GM18517 (cell line): ENCODE data around the gene CPEB4.

Experiments
- ATAC-seq: cut with Tn5 transposase; IDR thresholded peaks from one replicate; pipeline ENCODE4 v1.9.1; 2021; ENCODE audit warnings: mild to moderate bottlenecking, moderate library complexity; ENCODE audit not compliant: unreplicated experiment

Gene CPEB4

GRCh38 chr5:173941102-173941501 is 53.0 kb downstream of the CPEB4 start:
- ATAC-seq: no peak

DNA sequence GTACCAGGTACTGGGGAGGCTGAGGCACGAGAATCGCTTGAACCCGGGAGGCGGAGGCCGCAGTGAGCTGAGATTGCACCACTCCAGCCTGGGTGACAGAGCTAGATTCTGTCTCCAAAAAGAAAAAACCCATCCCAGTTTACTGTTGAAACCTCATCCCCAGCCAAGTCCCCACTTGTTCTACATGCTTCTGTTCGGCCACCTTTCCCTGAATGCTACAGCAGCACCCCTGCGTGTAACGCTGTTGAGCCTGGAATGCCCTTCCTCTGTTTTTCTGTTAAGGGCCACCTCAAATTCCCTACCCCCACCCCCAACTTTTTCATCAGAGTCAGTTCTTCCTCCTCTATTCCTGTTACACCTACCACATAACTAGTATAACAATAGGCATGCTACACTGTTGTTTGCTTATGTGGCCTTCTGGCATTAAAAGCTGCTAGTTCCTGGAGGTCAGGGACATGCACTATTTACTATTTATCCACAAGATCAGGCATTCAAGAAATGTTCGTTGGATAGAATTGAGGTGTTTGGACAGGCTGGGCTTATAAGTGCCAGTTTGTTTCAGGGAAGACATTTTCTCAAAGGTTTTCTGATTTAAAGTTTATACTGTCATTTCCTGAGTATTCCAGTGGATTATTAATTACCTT is 53.7 kb downstream of the CPEB4 start:
- ATAC-seq: no peak

DNA sequence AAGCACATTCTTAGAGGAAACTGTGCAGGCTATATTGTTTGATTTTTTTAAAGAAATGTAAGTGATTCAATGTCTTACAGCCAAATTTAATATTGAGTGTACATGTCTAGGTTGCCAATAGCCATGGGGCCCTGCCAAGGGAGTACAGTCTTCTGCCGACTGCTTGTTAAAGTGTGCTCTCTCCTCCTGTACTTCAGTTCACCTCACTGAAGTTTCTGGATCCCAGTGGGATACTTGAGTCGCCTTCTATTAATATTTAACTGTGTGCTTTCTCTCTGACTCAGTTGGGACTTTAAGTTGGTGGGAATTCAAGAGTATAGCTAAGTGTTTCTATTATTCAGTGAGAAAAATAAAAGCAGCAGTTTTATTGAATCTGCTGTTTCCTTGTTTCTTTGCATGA is 56.4 kb downstream of the CPEB4 start:
- no peak for ATAC-seq

DNA sequence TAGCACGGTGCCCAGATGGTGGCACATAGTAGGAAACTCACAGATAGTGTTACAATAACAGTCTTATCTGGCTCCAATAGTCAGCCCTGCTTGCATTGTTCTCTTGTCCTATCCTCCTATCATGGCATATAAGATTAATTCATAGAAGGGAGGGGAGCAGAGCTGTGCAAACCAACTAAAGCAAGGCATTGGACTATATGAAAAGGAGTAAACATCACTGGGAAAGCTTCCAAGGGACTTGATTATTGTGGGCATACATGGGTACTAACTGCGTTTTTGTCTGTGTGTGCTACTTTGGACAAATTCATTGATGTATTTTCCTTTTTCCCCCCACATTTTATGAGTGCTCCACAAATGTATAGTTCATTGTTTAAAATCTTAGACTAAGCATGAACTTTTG is 57.0 kb downstream of the CPEB4 start:
- ATAC-seq: no peak

DNA sequence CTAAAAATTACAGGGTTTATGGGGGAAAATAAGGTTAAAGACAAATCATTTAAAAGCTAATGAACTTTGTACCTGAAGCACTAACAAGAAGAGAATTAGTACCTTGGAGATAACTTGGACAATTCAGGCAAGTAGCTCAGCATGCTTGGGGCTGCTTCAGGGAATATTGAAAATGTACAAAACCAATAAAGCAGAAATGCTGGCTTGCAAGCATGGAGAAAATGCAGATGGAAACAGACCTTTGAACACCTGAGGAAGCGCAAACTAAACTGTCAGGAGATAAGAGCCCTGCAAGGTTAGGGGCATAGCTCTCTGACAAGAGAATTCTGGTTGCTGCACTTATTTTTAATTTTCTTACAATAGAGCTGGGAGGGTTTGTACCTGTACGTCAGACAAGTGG is 58.2 kb downstream of the CPEB4 start:
- no peak for ATAC-seq

DNA sequence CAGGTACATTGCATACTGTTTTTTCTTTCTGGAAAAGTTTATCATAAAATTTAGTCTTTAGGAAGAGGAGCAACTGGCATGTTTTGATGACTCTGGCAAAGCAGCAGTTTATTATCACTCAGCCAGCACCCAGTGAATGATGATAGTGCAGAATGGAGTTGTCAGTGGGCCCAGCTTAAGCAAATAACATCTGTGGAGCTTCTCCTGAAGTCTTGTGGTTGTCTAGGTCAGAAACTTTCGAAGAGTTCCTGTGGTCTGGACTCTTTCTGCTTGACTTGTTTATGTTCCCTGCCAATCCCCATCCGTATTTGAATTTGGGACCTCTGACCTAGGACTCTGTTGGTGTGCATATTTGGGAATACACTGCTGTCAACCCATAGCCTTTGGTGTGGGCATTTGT is 62.7 kb downstream of the CPEB4 start:
- no peak for ATAC-seq

- ATAC-seq: no peak
These were observed 65.5 kb downstream of the CPEB4 start for GRCh38 chr5:173953528-173954090.

- ATAC-seq: no peak
These were observed 66.7 kb downstream of the CPEB4 start for GRCh38 chr5:173954671-173955521.

DNA sequence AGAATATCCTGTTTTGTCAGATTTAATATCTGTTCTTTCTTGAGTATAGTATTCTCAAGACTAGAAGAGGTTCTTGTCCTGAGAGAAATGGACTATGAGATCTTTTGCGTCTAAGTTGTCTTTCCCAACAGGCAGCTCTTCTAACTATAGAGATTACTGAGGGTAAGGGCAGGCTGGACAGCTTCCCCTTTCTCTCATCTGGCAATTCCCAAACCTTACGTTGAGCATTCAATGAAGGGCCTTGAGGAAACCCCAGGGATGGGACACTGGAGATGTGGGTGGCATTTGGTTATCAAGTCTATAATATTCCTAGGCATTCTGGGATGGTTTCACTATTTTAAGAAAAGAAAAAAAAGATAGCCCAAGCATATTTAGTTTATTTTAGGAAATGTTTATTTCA is 72.8 kb downstream of the CPEB4 start:
- no peak for ATAC-seq

GRCh38 chr5:173961418-173961817 is 73.3 kb downstream of the CPEB4 start:
- ATAC-seq: no peak

DNA sequence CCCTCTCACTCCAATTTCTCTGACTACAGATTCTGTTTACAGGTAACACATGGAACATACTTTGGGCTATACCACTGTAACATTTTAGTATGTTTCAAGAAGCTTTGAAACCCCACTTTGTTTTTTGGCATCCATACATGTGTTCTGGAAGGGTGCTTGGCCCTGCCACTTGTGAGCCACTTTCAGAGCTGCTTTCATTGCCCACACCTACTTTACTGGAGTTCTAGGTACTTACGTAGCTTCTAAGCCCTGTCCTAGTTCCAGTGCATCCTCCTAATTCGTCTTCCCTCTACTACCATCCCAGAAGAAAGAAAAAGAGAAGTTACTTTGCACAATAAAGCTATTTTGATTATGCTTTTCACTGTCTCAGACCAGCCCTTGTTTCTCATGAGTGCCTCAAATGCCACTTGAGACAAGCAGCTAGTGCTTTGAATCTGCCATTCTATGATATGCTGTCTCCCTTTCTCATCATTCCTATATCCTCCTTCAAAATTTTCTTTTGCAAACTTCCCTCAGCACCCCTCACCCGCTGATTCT is 74.4 kb downstream of the CPEB4 start:
- no peak for ATAC-seq

- no peak for ATAC-seq
These were observed 75.2 kb downstream of the CPEB4 start for GRCh38 chr5:173963182-173963838.

DNA sequence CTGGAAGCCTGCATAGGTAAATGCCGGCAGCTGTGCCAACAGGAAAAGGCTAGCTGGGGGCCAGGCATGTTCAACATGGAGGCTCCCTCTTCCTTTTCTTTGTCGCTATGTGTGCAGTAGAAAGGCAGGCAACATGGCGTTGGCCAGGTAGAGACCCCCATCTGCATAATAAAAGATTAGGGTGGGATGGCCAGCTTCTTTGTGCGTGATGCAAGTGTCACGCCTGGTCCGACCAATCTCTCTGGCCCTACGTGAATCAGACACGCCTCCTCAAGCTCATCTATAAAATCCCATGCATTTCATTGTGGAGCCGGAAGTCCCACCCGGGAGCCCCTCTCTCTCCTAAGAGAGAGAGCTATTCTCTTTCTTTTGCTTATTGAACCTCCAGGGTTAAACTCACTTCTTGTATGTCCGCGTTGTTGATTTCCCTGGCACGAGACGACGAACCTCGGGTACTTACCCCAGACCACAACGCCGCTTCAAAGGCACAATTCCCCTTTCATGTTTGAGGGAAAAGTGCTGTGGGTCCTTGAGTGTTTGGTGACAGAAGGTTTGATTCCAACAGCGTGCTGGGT is 75.8 kb downstream of the CPEB4 start:
- ATAC-seq: no peak

DNA sequence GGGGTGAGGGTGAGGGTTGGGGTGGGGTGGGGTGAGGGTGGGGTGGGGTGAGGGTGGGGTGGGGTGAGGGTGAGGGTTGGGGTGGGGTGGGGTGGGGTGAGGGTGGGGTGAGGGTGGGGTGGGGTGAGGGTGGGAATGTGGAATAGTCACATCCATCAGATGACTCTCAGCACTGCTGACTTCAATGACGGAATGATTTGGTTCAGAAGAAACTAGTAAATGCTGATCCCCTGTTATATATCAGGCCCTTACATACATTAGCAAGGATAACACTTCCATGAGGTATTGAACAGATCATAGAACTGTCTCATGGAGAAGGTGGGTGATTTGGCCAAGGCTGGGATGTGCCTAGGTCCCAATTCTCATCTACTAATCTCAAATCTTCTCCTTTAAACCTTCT is 76.4 kb downstream of the CPEB4 start:
- ATAC-seq: no peak

DNA sequence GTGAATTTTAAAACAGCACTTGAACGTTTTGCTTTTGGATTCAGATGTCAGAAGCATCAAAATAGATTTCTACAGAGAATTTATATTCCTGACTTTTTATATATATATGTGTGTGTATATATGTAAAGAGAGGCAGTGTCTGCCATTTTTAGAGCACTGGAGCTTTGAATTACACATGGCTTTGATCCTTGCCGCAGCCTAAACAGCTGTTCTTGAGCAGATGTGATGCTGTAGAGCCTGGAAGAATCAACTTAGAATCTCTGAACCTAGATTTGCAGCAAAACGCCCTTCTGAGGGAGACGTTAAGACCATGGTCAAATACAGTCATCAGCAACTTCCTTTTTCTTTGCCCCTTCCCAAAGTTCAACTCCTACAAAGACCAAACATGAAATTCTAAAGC is 79.1 kb downstream of the CPEB4 start:
- ATAC-seq: no peak

DNA sequence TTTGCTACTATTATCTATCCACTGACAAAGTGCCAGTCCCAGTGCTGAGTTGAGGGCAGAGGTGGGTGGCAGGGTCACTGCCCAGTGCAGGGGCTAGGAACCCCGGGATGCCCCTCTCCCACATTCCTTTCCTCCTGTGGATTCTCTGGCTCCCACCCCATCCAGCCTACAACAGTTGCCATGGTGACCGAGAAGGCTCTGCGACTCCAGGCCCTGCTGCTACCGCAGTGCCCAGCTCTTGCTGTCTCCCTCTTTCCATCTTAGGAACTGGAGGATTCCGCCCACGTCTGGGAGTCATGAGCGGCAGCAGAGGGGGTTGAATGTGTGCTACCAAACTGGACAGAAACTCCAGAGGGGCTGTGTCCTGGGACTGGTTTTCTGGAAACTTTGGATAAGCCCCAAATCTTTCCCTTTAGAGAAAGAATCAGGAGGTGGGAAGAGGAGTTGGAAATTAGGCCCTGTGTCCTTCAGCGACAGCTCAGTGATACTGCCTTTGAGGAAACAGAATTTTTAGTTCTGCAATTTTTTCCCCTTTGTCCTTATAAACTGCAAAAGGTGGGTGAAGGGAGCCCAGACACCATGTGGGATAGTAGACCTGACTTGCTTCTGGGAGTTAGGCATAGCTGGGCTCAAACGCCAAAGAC is 80.1 kb downstream of the CPEB4 start:
- no peak for ATAC-seq

- ATAC-seq: no peak
These were observed 81.3 kb downstream of the CPEB4 start for GRCh38 chr5:173969167-173970049.

- no peak for ATAC-seq
These were observed 82.9 kb downstream of the CPEB4 start for GRCh38 chr5:173970878-173971650.
